NCI-H1694 (cell line): ENCODE results near the gene FAM171A2.
"Not testable (repeated sequence)": the region's sequence is repeated elsewhere in the genome, so short reads cannot be mapped to it uniquely, and the experiment has no call there.

Experiments
- DNase-seq: peaks from one replicate; lab custom pipeline; 2025; lab: John Stamatoyannopoulos, UW

Gene FAM171A2

DNA sequence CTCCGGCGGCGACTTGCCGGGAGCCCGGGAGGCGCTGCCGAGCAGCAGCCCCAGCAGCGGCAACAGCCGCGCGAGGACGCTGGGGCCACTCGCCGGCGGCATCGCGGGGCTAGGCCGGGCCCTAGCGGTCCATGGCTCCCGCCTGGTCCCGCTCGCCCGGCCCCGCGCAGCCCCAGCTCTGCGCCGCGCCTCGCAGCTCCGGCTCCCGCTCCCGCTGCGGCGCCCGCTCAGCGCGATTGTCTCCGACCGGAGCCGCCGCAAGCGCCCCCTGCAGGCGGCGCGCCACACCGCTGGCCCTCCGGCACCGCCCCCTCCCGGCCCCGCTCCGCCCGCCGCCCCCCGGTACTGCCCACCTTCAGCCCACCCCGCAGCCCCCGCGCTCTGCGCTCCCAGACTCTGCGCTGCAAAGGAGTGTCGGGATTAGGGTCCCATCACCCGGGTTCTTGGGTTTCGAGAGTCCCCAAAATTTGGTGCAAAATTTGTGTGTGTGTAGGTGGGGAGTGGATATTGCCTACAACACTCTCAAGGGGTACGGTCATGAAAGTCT, at the start of gene FAM171A2:
FAM171A2 (minus strand) TSS at position 241 of the 547 bp plus-strand sequence; CDS start at position 102, 139 bp downstream.
- DNase-seq, result peak; percentile 36

DNA sequence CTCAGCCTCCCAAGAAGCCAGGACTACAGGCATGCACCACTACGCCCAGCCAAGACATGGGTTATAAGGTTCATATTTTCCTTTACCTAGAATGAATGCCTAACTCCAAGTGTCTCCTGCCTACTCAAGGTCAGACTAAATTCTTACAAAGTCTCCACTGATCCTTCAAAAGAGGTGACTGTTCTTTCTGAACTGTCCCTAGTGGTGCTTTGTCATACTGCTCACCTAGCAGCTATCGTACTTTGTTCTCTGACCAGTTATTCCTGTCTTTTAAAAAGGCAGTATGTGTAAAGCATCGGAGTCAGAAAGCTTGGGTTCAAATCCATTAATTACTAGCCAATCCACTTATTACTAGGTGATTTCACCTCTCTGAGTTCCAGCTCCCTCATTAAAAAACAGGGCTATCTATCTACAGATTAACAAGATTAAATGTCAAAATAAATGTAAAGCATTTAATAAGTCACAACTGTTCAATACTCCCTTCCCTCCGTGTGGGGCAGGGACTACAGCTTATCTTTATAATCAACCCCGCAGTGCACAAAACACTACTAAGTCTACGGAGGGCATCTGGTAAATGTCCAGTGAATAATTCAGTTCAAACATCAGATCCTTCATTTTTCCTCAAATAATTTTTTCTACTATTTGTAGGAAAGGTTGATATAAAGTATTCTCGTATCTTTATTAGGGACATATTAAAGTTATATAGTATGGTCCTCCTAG, 45.8 kb upstream of the FAM171A2 start:
- DNase-seq, result no peak

DNA sequence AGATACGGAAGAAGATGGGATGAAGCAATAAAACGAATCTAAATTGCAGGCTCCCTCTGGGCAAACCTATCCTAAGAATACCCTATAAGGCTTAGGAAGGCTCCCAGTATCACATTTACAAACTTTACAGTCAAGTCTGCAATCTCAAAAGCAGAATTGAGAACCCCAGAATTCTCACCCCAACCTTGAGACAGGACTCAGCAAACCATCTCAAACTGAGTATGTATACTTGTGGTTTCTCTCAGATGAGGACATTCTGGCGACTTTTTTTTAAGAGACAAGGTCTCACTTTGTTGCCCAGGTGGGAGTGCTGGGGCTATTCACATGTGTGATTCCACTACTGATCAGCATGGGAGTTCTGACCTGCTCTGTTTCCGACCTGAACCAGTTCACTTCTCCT, 45.1 kb upstream of the FAM171A2 start:
- DNase-seq, result no peak

GRCh38 chr17:44402564-44403172, 39.0 kb upstream of the FAM171A2 start:
- no peak for DNase-seq

DNA sequence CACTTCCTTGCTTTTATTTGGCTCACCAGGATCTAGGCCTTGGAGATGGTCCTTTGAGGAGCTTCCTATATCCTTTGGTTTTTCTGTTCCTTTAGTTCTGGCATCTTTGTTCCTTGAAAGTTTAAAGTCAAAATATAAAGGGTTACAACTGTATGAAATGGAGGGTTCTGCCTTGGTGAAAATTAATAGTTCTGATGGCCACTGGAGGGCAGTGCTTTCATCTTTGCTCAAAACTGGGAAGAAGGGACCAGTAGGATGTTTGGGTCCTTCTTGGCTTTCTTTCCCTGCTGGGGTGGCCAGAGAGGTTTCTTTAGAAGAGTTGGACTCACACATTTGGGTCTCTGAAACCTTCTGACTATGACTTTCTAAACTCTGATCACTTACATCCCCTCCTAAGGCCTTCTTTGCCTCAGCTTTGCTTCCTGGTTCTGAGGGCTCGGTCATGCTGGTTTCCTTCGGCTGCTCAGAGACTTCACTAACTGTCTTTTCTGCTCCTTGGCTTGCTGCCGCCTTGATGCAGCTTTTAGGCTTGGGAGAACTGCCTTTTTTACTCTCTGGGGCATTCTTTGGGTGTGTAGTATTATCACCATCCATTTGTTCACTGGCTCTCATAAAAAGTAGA, 36.7 kb upstream of the FAM171A2 start:
- DNase-seq, result no peak

- no peak for DNase-seq
Measured at GRCh38 chr17:44398692-44399691, 35.3 kb upstream of the FAM171A2 start.

DNA sequence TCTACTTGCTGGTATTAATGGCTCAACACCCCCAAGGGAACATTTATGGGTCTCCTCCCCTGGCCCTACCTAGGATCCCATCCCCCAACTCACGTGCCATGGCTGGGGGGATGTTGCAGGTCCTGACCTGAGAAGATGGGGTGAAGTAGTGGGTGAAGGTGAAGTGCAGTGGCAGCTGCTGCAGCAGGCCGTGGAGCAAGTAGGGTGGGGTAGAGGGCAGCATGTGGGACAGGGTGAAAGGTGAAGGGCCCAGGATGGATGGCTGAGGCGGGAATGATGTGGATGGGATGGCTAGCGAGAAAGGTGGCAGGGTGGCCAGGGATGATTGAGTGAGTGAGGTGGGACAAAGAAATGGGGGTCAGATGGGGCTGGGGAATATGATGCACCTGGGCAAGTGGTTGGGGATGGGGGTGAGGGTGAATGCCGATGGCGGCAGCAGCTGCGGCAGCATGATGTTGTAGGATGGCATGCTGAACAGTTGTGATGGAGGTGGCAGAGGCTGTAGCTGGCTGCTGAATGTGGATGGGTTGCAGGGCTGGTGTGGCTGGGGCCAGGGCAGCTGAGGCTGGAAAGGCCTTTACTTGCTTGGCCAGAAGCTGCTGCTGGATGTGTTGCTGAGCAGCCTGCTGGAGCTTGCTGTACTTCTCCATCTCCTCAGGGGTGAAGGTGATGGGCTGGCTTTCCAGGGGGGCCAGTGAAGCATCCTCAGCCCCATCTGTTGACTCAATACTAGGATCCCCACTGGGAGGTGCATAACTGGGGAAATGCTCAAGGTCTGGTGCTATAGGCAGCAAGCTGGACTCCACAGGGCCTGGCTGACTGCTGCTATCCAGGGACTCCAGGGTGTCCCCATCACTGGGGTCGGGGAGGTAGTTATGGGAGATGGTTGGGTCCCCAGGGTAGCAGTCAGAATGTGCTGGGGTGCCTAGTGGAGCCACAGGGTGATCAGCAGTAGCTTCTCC, 34.1 kb upstream of the FAM171A2 start:
- DNase-seq, result no peak

GRCh38 chr17:44396946-44397345, 33.3 kb upstream of the FAM171A2 start:
- DNase-seq, result no peak

DNA sequence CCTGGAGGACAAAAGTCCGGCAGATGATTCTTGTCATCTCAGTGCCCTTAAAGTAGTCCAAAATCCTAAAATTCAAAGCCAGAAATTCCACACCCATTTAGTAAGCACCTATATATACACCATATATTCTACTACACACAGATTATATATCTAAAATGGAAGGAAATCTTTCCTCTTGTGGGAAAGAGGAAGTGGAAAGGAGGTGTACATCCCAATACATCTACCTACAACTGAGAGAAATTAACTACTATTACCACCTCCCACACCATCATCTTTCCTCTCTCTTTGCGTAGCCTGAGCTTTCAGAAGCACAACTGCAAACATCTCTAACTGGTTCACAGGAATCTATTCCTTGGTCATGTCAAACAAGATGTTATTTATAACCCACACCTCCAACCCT, 31.2 kb upstream of the FAM171A2 start:
- DNase-seq, result no peak

GRCh38 chr17:44394112-44394511, 30.5 kb upstream of the FAM171A2 start:
- not testable (repeated sequence) for DNase-seq

DNA sequence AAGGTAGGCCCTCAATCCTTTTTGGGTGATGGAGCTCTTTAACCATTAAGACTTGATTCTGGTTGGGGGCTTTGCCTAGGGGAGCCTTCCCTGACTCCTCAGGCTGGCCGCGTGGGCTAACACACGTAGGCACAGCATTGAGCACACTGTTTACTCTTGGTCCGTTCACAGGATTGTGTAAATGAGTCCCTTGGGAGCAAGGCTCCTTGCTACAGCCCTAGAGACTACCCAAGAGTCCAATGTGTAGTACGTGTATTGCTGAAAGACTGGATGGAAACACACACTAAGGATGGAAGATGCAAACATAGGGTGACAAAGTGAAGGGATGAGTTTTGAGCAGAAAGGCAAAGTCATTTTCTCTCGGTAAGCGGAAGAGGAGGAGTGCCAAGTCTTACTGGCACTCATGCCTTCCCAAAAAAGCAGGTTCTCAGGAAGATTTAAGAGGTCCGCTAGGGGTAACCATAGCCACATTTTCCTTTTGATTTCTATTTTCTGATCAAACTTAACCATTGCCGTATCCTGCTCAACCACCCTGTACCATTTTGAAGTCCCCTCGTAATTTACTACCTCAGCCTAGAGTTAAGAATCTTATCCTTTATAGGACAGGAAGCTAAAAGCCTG, 26.7 kb upstream of the FAM171A2 start:
- DNase-seq, result no peak

DNA sequence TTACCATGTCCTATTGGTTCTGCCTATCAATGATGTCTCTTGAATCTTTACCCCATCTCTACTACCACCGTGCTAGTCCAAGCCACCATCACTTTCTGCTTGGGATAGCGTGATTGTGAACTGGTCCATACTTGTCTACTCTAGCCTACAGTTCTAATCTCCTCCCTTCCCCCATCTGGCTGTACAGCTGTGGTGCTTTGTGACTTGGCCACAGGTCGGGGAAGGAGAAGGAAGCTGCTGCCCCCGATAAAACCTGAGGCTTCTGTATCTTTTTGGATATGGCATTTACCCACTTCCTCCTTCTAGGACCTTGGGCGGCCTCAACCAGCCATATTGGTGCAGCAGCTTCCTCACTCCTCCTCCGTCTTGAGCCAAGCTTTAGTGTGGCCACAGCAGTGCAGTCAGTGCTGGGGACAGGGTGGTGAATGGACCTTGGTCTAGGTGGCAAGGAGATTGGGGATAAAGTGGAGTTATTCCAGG, 26.1 kb upstream of the FAM171A2 start:
- no peak for DNase-seq

GRCh38 chr17:44389281-44389680, 25.6 kb upstream of the FAM171A2 start, which contains the start of gene ITGA2B:
ITGA2B (minus strand) TSS chr17:44389649; CDS start chr17:44389473, 176 bp downstream.
- DNase-seq, result no peak

- no peak for DNase-seq
Measured at GRCh38 chr17:44387804-44388203, 24.2 kb upstream of the FAM171A2 start.

DNA sequence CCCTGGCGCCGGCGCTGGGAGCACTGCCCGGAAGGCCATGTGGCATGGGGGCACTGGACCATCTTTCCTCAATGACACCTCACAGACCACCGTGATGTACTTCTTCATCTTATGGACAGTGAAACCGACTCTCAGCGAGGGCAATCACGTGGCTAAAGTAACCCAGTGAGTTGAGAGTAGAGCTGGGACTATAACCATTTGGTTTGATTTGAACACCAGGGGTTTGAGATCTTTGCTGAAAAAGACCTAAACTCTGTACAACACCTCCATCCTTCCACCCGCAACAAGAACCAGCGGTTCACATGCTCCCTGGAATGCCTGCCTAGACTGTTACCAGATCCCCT, 22.5 kb upstream of the FAM171A2 start:
- no peak for DNase-seq

DNA sequence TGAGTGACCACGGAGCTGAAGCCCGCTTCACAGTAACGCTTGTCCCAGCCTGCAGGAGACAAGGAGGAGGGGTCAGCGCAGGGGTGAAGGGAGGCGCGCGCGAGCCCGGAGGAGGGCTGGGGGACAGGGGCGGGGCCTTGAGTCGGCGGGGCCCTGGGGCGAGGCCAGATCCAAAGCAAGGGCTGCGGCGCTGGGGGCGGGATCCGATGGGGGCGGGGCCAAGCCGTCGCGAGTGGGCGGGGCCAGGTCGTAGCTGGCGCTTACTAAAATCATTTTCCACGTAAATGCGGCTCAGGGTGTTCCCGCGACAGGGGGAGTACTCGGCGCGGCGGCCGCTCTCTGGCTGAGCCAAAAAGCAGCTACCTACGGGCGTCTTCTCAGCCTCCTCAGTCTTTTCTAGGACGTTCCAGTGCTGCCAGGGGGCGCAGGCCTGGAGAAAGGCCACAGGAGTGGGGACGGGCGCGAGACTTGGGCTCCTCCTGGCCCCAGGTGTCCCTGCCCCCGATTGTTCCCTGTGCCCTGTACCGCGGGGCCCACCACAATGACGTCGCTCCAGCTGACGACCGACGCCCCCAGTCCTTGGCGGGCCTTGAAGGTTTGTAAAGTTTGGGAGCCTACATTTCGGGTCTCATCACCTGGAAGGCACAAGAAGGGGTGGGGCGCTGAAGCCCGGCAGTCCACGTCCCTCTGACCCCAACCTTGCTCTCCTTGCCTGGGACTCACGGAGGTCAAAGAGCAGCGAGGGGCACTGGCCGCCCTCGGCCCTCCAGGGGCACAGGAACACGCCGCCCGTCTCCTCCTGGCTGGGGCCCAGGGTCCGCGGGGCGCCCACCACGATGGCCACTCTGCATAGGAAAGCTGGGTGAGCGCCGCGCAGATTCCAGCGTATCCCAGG, 21.9 kb upstream of the FAM171A2 start:
- peak; percentile 43 for DNase-seq

- no peak for DNase-seq
Measured at GRCh38 chr17:44384823-44385286, 21.2 kb upstream of the FAM171A2 start.

- DNase-seq, result no peak
Measured at GRCh38 chr17:44384281-44384822, 20.7 kb upstream of the FAM171A2 start.
